Heart right ventricle (tissue), 16 donors: ENCODE measurements around the gene LIPH. TPM values are rescaled to one million over a fixed set of nuclear protein-coding genes. Genes with fewer than 3 reads are reported as not detected.
"Not testable (repeated sequence)": the region's sequence is repeated elsewhere in the genome, so short reads cannot be mapped to it uniquely, and the experiment has no call there.

Experiments used
- ATAC-seq, 8 donors: fragments of 200-7000 bp; cut with Tn5 transposase; one replicate each; pipeline ENCODE4 v1.9.1; 2020; ENCODE audit warnings: mild to moderate bottlenecking in 8 of 8, moderate library complexity in 8 of 8, moderate number of reproducible peaks in 1 of 8
- DNase-seq, 2 donors: peaks; one replicate each; pipeline ENCODE4 v3.0.0-alpha.2; 2020
- H3K27ac ChIP-seq, 10 donors: fragments of 200-600 bp; sonication (generic) in 2 of 10; one replicate each; pipeline versions ENCODE4 v1.5.0 to v1.8.0; 2020 to 2022; ENCODE audit warnings: mild to moderate bottlenecking in 3 of 10
- H3K27me3 ChIP-seq, 7 donors: fragments of 200-600 bp; one replicate each; pipeline ENCODE4 v1.8.0; 2021 to 2022; ENCODE audit warnings: mild to moderate bottlenecking in 2 of 7
- H3K36me3 ChIP-seq, 9 donors: fragments of 200-600 bp; sonication (generic) in 1 of 9; one replicate each; pipeline versions ENCODE4 v1.5.0 to v1.8.0; 2020 to 2022; ENCODE audit warnings: mild to moderate bottlenecking in 2 of 9
- H3K4me1 ChIP-seq, 9 donors: fragments of 200-600 bp; sonication (generic) in 1 of 9; one replicate each; pipeline versions ENCODE4 v1.5.0 to v1.8.0; 2020 to 2022; ENCODE audit warnings: mild to moderate bottlenecking in 4 of 9
- H3K4me3 ChIP-seq, 10 donors: fragments of 200-600 bp; sonication (generic) in 2 of 10; one replicate each; pipeline versions ENCODE4 v1.5.0 to v1.8.0; 2020 to 2022; ENCODE audit warnings: mild to moderate bottlenecking in 7 of 10, moderate library complexity in 2 of 10
- H3K9me3 ChIP-seq, 11 donors: fragments of 200-600 bp in 10 of 11; sonication (generic) in 2 of 11; one replicate each; pipeline versions ENCODE4 v1.5.0 to v1.8.0; 2013 to 2022; ENCODE audit warnings: mild to moderate bottlenecking in 2 of 11, control low read depth in 1 of 11, moderate library complexity in 1 of 11
- WGBS, 2 donors: extraction: QIAGEN DNeasy Blood & Tissue Kit; methylation state at CpG; one replicate each; pipeline ENCODE4 v1.1.7; 2013; ENCODE audit warnings: inconsistent platforms in 1 of 2; 5-methylcytosine and 5-hydroxymethylcytosine counted together
- intact Hi-C, 10 donors: fragments of 100-400 bp; cut with DNase I; formaldehyde crosslinking; loops; one replicate each; pipeline versions ENCODE4 v1.11.1 to v1.14.2; 2022
- polyA plus RNA-seq, 2 donors: library from polyadenylated mRNA; stranded (reverse); fragments of 200-250 nt; gene quantifications; one replicate each; pipeline ENCODE4 v1.2.3, GENCODE V29; 2013
- total RNA-seq, 10 donors: library from RNA; stranded (reverse); fragmentation: NEBNext Ultra II Directional in 3 of 10; extraction: Animal tissue kit (Norgen Biotek cat#: 25700) in 3 of 10; gene quantifications; one replicate each; pipeline versions ENCODE4 v1.2.1 to v1.2.4, GENCODE V29; 2021 to 2023
- TF ChIP-seq, protein P1 (sequence below), 9 donors: fragments of 200-600 bp; sonication (generic) in 2 of 9; IDR thresholded peaks; one replicate each; pipeline versions ENCODE4 v1.5.0 to v1.8.0; 2021 to 2022; ENCODE audit warnings: antibody characterized with exemption in 9 of 9, mild to moderate bottlenecking in 5 of 9, moderate library complexity in 1 of 9
- donor health status: Arrhythmogenic right ventricular cardiomyopathy.
- donor health status: ischemic (EF 13 %, LVEDD 7.1; RV severe dilation, severe dysfunction).
- donor health status: healthy with polysubstance abuse.
- donor health status: DM: no; HTN: yes; CAD: no.
- donor health status: DM: no; HTN: no; CAD: no.
- donor health status: ischemic (EF 25% LVEDD 6.9; RV normal size, moderate dysfunction).
- donor health status: ischemic (EF 25% LVEDD 5.7; RV mildly dilated, moderate dysfunction).
- donor health status: healthy.
- donor health status: DM: yes; HTN: yes; CAD: no.
- donor health status: Ischemic cardiomyopathy.
- donor health status: ischemic (EF 35%, LVEDD 5.7; RV mildly dilated, moderate dysfunction).
- donor health status: nonischemic (EF 11% LVEDD 7.7; RV severe dilation, severe dysfunction).
- donor health status: DM: yes; HTN: yes; CAD: no.
- donor health status: PGD.
- donor health status: ischemic (EF 29% LVEDD 5.4; RV normal size, mild dysfunction).
- donor health status: nonischemic (EF 23%, LVEDD 6.1; RV moderate dilation, normal function).

Gene LIPH
- total and polyA plus RNA-seq, 12 donors = 0.12 to 1.7 (median 0.42) TPM; not detected in 2

DNA sequence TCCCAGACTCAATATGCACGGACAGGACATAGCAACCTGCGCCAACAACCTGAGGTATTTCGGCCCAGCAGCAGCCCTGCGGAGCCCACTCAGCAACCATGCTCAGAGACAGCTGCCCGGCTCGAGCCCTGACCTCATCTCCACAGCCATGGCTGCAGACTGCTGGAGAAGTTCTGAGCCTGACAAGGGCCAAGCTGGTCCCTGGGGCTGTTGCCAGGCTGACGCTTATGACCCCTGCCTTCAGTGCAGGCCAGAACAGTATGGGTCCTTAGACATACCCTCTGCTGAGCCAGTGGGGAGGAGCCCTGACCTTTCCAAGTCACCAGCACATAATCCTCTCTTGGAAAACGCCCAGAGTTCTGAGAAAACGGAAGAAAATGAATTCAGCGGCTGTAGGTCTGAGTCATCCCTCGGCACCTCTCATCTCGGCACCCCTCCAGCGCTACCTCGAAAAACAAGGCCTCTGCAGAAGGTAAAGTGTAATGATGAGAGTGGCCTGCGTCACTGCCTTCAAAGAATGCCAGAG, 79.0 kb downstream of the LIPH start:
- Histone ChIP-seq H3K4me1 (no peaks in the 10 kb centered on the region), H3K4me3 (no peak overlapping the region), H3K36me3 (peaks cover 0 to 77% (median 9%) of the 10 kb centered on the region in 9 donors), H3K27me3 (no peaks in the 10 kb centered on the region), H3K9me3 (no peaks in the 10 kb centered on the region), H3K27ac (no peak overlapping the region)
- TF ChIP-seq, protein P1, sequence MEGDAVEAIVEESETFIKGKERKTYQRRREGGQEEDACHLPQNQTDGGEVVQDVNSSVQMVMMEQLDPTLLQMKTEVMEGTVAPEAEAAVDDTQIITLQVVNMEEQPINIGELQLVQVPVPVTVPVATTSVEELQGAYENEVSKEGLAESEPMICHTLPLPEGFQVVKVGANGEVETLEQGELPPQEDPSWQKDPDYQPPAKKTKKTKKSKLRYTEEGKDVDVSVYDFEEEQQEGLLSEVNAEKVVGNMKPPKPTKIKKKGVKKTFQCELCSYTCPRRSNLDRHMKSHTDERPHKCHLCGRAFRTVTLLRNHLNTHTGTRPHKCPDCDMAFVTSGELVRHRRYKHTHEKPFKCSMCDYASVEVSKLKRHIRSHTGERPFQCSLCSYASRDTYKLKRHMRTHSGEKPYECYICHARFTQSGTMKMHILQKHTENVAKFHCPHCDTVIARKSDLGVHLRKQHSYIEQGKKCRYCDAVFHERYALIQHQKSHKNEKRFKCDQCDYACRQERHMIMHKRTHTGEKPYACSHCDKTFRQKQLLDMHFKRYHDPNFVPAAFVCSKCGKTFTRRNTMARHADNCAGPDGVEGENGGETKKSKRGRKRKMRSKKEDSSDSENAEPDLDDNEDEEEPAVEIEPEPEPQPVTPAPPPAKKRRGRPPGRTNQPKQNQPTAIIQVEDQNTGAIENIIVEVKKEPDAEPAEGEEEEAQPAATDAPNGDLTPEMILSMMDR (IDR thresholded peaks at IDR 0.05) = no peak
- ATAC-seq (no peak), DNase-seq (no peak)
- intact Hi-C loops = no loop called here
- 91 to 97% methylated on average over 15 of the region's 15 CpGs for WGBS, 2 donors

GRCh38 chr3:185470323-185470722, 82.1 kb downstream of the LIPH start:
- H3K36me3 ChIP-seq = peaks cover 0 to 85% (median 14%) of the 10 kb centered on the region in 9 donors
- TF ChIP-seq, protein P1 (IDR thresholded peaks at IDR 0.05) = no peak

DNA sequence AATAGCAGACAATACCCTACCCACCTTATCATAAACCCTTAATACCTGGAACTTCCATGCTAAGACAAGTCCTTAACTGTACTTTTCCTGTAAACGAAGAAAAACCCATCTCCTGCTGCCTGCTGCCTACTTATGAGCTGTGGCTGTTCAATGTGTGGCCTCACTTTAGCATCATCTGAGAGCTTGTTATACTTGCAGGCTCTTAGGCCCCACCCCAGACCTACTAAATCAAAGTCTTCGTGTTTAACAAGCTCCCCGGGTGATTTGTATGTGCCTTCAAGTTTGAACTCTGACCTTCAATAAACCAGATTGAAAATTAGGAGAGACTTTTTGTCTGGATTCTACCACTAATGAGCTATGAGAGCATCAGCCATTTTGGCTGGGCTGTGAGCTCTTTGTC, 82.8 kb downstream of the LIPH start:
- no peak for ATAC-seq

More at GRCh38 chr3:185470323-185470722, 82.1 kb downstream of the LIPH start:
- WGBS, 2 donors = 73 to 78% methylated on average over 3 of the region's 3 CpGs
- ATAC-seq (no peak), DNase-seq (no peak)
- Histone ChIP-seq H3K4me3 (no peak overlapping the region), H3K27me3 (no peaks in the 10 kb centered on the region), H3K27ac (no peak overlapping the region), H3K4me1 (no peaks in the 10 kb centered on the region), H3K9me3 (no peaks in the 10 kb centered on the region)
- intact Hi-C loops = no loop called here

DNA sequence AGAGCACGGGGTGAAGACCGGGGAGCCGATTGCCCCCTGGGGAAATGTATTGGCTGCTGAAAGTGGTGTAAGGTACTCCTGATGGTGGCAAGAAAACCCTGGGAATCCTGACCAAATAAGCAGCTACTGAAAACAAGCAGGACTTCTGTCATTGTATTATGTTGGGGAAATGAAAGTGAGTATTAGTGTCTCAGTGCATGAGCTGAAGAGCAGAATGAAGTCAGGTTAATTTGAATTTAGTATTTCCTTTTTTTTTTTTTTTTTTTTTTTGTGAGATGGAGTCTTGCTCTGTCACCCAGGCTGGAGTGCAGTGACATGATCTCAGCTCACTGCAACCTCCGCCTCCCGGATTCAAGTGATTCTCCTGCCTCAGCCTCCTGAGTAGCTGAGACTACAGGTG, 86.3 kb downstream of the LIPH start:
- WGBS, 2 donors = 88 to 97% methylated on average over 5 of the region's 5 CpGs
- H3K27me3 ChIP-seq, intact Hi-C loops, H3K9me3 ChIP-seq, H3K4me3 ChIP-seq, H3K27ac ChIP-seq, DNase-seq, ATAC-seq, H3K4me1 ChIP-seq: not testable (repeated sequence)
- H3K36me3 ChIP-seq = peaks cover 0 to 78% (median 0%) of the 10 kb centered on the region in 9 donors

More for the DNA sequence above, 82.8 kb downstream of the LIPH start:
- no peak for DNase-seq
- TF ChIP-seq, protein P1 (IDR thresholded peaks at IDR 0.05) = no peak
- Histone ChIP-seq H3K36me3 (peaks cover 0 to 84% (median 14%) of the 10 kb centered on the region in 9 donors), H3K27me3 (no peaks in the 10 kb centered on the region), H3K9me3 (no peaks in the 10 kb centered on the region), H3K27ac (no peak overlapping the region), H3K4me3 (no peak overlapping the region), H3K4me1 (no peaks in the 10 kb centered on the region)
- whole genome bisulfite sequencing, 2 donors = 85 to 93% methylated on average over 3 of the region's 3 CpGs
- intact Hi-C loops = no loop called here

DNA sequence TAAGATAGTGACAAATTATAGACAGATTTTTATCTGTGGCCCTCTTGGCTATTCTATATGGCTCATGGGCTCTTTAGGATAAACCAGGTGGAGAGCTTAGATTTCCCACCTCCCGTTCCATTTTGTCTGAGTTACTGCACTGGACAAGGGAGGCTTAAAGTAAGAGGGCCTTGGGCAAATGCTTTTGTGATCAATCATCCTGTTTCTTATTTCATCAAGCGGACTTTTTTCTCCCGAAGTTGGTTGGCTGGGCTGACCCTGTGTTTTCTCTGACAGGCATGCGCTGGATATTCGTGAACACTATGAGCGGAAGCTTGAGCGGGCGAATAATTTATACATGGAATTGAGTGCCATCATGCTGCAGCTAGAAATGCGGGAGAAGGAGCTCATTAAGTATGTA, 86.9 kb downstream of the LIPH start:
- intact Hi-C loops = no loop called here
- no peak for DNase-seq
- no peak overlapping the region for H3K4me3 ChIP-seq
- no peaks in the 10 kb centered on the region for H3K27me3 ChIP-seq
- H3K27ac ChIP-seq = no peak overlapping the region
- 88 to 96% methylated on average over 9 of the region's 9 CpGs for WGBS, 2 donors
- TF ChIP-seq, protein P1 (IDR thresholded peaks at IDR 0.05) = no peak
- H3K36me3 ChIP-seq = peaks cover 0 to 73% (median 0%) of the 10 kb centered on the region in 9 donors
- no peaks in the 10 kb centered on the region for H3K9me3 ChIP-seq
- H3K4me1 ChIP-seq = no peaks in the 10 kb centered on the region
- no peak for ATAC-seq
